ENCODE data around the gene MAST2. TPM values are rescaled to one million over a fixed set of nuclear protein-coding genes. Genes with fewer than 3 reads are reported as not detected.
"Not testable (repeated sequence)": the region's sequence is repeated elsewhere in the genome, so short reads cannot be mapped to it uniquely, and the experiment has no call there.

MAST2 gene
- polyA plus RNA-seq, 1 experiment: 24.7 TPM

- no peak for DNase-seq (ENCODE audit: low read depth, low spot score)
- Histone ChIP-seq H3K4me3 (ENCODE audit: low read depth, low read length) (no peak overlapping the region), H3K27me3 (ENCODE audit: control insufficient read depth, insufficient read depth, low read length) (no peaks in the 10 kb centered on the region), H3K9me3 (ENCODE audit: control insufficient read depth, insufficient read depth, low read length) (no peaks in the 10 kb centered on the region), H3K27ac (ENCODE audit: low read depth, low read length) (no peak overlapping the region)
- ChIA-PET CTCF (interaction anchor here (0.5 kb wide), 1 partner anchor 164 kb away, joined by 10 read pairs; no protein-coding TSS in a partner anchor), POLR2A (no interaction called here)
- no peak for TF ChIP-seq CTCF (IDR thresholded peaks at IDR 0.05; ENCODE audit: low read depth, low read length)
Observed at GRCh38 chr1:45834689-45835088, 31.3 kb downstream of the MAST2 start.

GRCh38 chr1:45836451-45836850 lies 33.0 kb downstream of the MAST2 start:
- TF ChIP-seq CTCF (IDR thresholded peaks at IDR 0.05; ENCODE audit: low read depth, low read length): no peak
- ChIA-PET POLR2A (no interaction called here), CTCF (no interaction called here)
- DNase-seq (ENCODE audit: low read depth, low spot score): no peak
- H3K27me3 ChIP-seq (ENCODE audit: control insufficient read depth, insufficient read depth, low read length): no peaks in the 10 kb centered on the region
- H3K27ac ChIP-seq (ENCODE audit: low read depth, low read length): no peak overlapping the region
- no peak overlapping the region for H3K4me3 ChIP-seq (ENCODE audit: low read depth, low read length)
- no peaks in the 10 kb centered on the region for H3K9me3 ChIP-seq (ENCODE audit: control insufficient read depth, insufficient read depth, low read length)

- POLR2A ChIA-PET; CTCF ChIA-PET; H3K9me3 ChIP-seq (ENCODE audit: control insufficient read depth, insufficient read depth, low read length); H3K27ac ChIP-seq (ENCODE audit: low read depth, low read length); H3K27me3 ChIP-seq (ENCODE audit: control insufficient read depth, insufficient read depth, low read length); DNase-seq (ENCODE audit: low read depth, low spot score); H3K4me3 ChIP-seq (ENCODE audit: low read depth, low read length): not testable (repeated sequence)
Observed at GRCh38 chr1:45836861-45837260, 33.4 kb downstream of the MAST2 start.

- H3K27ac ChIP-seq (ENCODE audit: low read depth, low read length); DNase-seq (ENCODE audit: low read depth, low spot score); H3K4me3 ChIP-seq (ENCODE audit: low read depth, low read length); H3K27me3 ChIP-seq (ENCODE audit: control insufficient read depth, insufficient read depth, low read length); H3K9me3 ChIP-seq (ENCODE audit: control insufficient read depth, insufficient read depth, low read length); POLR2A ChIA-PET; CTCF ChIA-PET: not testable (repeated sequence)
Observed at GRCh38 chr1:45838322-45838721, 34.9 kb downstream of the MAST2 start.

- Histone ChIP-seq H3K4me3 (ENCODE audit: low read depth, low read length) (no peak overlapping the region), H3K9me3 (ENCODE audit: control insufficient read depth, insufficient read depth, low read length) (no peaks in the 10 kb centered on the region), H3K27ac (ENCODE audit: low read depth, low read length) (no peak overlapping the region), H3K27me3 (ENCODE audit: control insufficient read depth, insufficient read depth, low read length) (no peaks in the 10 kb centered on the region)
- POLR2A ChIA-PET: no interaction called here
- no peak for DNase-seq (ENCODE audit: low read depth, low spot score)
- TF ChIP-seq CTCF (IDR thresholded peaks at IDR 0.05; ENCODE audit: low read depth, low read length): no peak
- CTCF ChIA-PET: interaction anchor here (0.8 kb wide), 1 partner anchor 26 kb away, joined by 3 read pairs; no protein-coding TSS in a partner anchor
Observed at GRCh38 chr1:45840704-45841103, 37.3 kb downstream of the MAST2 start.

GRCh38 chr1:45842786-45843185 lies 39.4 kb downstream of the MAST2 start:
- Histone ChIP-seq H3K27me3 (ENCODE audit: control insufficient read depth, insufficient read depth, low read length) (no peaks in the 10 kb centered on the region), H3K4me3 (ENCODE audit: low read depth, low read length) (no peak overlapping the region), H3K9me3 (ENCODE audit: control insufficient read depth, insufficient read depth, low read length) (no peaks in the 10 kb centered on the region), H3K27ac (ENCODE audit: low read depth, low read length) (no peak overlapping the region)
- CTCF ChIA-PET: interaction anchor here (0.6 to 1.5 kb wide), 5 partner anchors 11 to 273 kb away, joined by 3 to 5 read pairs (median 3); no protein-coding TSS in a partner anchor
- POLR2A ChIA-PET: no interaction called here
- no peak for TF ChIP-seq CTCF (IDR thresholded peaks at IDR 0.05; ENCODE audit: low read depth, low read length)
- no peak for DNase-seq (ENCODE audit: low read depth, low spot score)
